PC-9 (cell line): ENCODE measurements around the gene STK24. TPM values are rescaled to one million over a fixed set of nuclear protein-coding genes. Genes with fewer than 3 reads are reported as not detected.

ENCODE experiments used
- BruUV-seq: library from RNA; stranded (reverse); fragments of 400-500 nt; replicated peaks from 2 replicates; lab custom pipeline; 2021; lab: Mats Ljungman, UMichigan
- CTCF ChIA-PET: fragments of 300-600 bp; sonication (Branson Sonifier 250); formaldehyde crosslinking; loops from one replicate; lab custom pipeline; 2022; ENCODE audit warnings: antibody characterized with exemption; lab: Charles Lee
- POLR2A ChIA-PET: fragments of 300-600 bp; sonication (Branson Sonifier 250); formaldehyde crosslinking; loops from one replicate; lab custom pipeline; 2022; ENCODE audit warnings: antibody characterized with exemption; ENCODE audit not compliant: unreplicated experiment; lab: Charles Lee
- DNase-seq, 2 experiments: peaks; one replicate each; pipeline versions ENCODE4 v3.0.0 to v3.0.0-alpha.2; 2015 to 2022; ENCODE audit warnings: mixed read lengths in 1 of 2
- H2AFZ ChIP-seq: fragments of 200-600 bp; sonication (generic); 2 replicates; pipeline ENCODE4 v1.8.1; 2017; ENCODE audit warnings: antibody characterized with exemption
- H3F3A ChIP-seq: fragments of 200-600 bp; sonication (generic); 2 replicates; pipeline ENCODE4 v1.8.1; 2017; ENCODE audit warnings: antibody characterized with exemption, mild to moderate bottlenecking, low read depth; ENCODE audit not compliant: insufficient read depth
- H3K27ac ChIP-seq: fragments of 200-600 bp; sonication (generic); 2 replicates; pipeline ENCODE4 v1.6.1; 2016; ENCODE audit warnings: mixed run types
- H3K27me3 ChIP-seq: fragments of 200-600 bp; sonication (generic); 2 replicates; pipeline ENCODE4 v1.6.1; 2016; ENCODE audit warnings: low read depth, mixed run types; ENCODE audit not compliant: insufficient read depth
- H3K36me3 ChIP-seq: fragments of 200-600 bp; sonication (generic); 2 replicates; pipeline ENCODE4 v1.6.1; 2016; ENCODE audit warnings: low read depth, mixed run types
- H3K4me1 ChIP-seq: fragments of 200-600 bp; sonication (generic); replicated peaks from 2 replicates; pipeline ENCODE4 v1.6.1; 2016; ENCODE audit warnings: mixed run types; ENCODE audit not compliant: insufficient read depth
- H3K4me2 ChIP-seq: fragments of 200-600 bp; sonication (generic); 2 replicates; pipeline ENCODE4 v1.6.1; 2017; ENCODE audit warnings: mixed run types
- H3K4me3 ChIP-seq: fragments of 200-600 bp; sonication (generic); 2 replicates; pipeline ENCODE4 v1.6.1; 2016; ENCODE audit warnings: mixed run types
- H3K79me2 ChIP-seq: fragments of 200-600 bp; sonication (generic); 2 replicates; pipeline ENCODE4 v1.6.1; 2017; ENCODE audit warnings: low read depth, mixed run types
- H3K9me2 ChIP-seq: fragments of 200-600 bp; sonication (generic); 2 replicates; pipeline ENCODE4 v1.8.1; 2017; ENCODE audit warnings: mild to moderate bottlenecking; ENCODE audit not compliant: insufficient read depth
- H3K9me3 ChIP-seq: fragments of 200-600 bp; sonication (generic); 2 replicates; pipeline ENCODE4 v1.8.1; 2016; ENCODE audit warnings: low read depth; ENCODE audit not compliant: insufficient read depth
- H4K20me1 ChIP-seq: fragments of 200-600 bp; sonication (generic); 2 replicates; pipeline ENCODE4 v1.8.1; 2017; ENCODE audit not compliant: insufficient read depth
- EZH2 ChIP-seq: fragments of 200-600 bp; sonication (generic); IDR thresholded peaks from 2 replicates; pipeline ENCODE4 v1.8.0; 2017; ENCODE audit warnings: antibody characterized with exemption, low read depth
- intact Hi-C: fragments of 100-400 bp; cut with micrococcal nuclease; formaldehyde crosslinking; loops from one replicate; pipeline ENCODE4 v1.10.0; 2022; ENCODE audit not compliant: unreplicated experiment
- total RNA-seq: library from RNA; stranded (reverse); gene quantifications from 2 replicates; pipeline ENCODE4 v1.2.3, GENCODE V29; 2021
- TF ChIP-seq, protein P1 (sequence below): fragments of 200-600 bp; sonication (generic); conservative IDR thresholded peaks from 2 replicates; pipeline ENCODE4 v1.6.1; 2017; ENCODE audit warnings: mixed run types, antibody characterized with exemption, mild to moderate bottlenecking, moderate library complexity

Gene STK24
- total RNA-seq, 1 experiment from 2014 or later = 134 TPM

DNA sequence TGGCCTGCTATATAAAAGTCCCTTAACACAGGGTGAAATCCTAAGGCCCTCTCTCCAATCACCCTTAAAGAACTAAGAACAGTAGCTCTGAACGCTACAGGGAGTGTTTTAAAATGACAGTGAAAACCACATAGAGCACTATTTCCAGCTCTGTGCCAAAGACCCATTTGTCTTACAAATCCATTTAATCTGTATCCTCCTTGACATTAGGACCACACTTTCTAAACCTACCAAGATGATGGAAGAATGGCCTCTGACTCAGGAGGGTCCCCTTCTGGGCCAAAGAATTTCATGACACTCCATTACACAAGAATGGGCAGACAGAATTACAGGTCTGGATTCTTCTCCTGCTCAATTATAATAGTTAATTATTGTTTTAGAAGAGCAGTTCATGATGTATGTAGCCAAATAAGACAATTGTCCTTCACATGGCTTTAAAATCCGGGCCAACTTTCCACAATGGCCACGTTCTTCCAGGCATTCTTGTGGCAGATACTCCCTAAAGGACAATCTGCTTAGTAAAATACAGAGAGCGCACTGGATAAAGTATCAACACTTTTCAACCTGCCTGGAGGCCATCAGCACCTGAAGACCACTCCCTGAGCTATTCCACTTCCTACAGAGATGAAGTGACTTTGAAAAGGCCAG lies 61.0 kb downstream of the STK24 start:
- Histone ChIP-seq H3K36me3 (peaks cover 25% of the 10 kb centered on the region), H3F3A (peaks cover 59% of the 10 kb centered on the region), H4K20me1 (peaks cover 19% of the 10 kb centered on the region), H3K4me1 (0 out of 2 replicates have a peak, but pooled peaks cover 1% of the 10 kb centered on the region), H3K79me2 (peaks cover 94% of the 10 kb centered on the region), H3K4me2 (no peak overlapping the region), H3K4me3 (no peak overlapping the region), H3K9me3 (no peaks in the 10 kb centered on the region), H3K27me3 (no peaks in the 10 kb centered on the region), H3K9me2 (no peaks in the 10 kb centered on the region), H2AFZ (no peak overlapping the region), H3K27ac (peak overlapping the region; percentile 12; the same call in 1 of the 2 replicates)
- TF ChIP-seq, protein P1, sequence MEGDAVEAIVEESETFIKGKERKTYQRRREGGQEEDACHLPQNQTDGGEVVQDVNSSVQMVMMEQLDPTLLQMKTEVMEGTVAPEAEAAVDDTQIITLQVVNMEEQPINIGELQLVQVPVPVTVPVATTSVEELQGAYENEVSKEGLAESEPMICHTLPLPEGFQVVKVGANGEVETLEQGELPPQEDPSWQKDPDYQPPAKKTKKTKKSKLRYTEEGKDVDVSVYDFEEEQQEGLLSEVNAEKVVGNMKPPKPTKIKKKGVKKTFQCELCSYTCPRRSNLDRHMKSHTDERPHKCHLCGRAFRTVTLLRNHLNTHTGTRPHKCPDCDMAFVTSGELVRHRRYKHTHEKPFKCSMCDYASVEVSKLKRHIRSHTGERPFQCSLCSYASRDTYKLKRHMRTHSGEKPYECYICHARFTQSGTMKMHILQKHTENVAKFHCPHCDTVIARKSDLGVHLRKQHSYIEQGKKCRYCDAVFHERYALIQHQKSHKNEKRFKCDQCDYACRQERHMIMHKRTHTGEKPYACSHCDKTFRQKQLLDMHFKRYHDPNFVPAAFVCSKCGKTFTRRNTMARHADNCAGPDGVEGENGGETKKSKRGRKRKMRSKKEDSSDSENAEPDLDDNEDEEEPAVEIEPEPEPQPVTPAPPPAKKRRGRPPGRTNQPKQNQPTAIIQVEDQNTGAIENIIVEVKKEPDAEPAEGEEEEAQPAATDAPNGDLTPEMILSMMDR = no peak
- TF ChIP-seq EZH2 = no peak
- no peak for DNase-seq
- CTCF ChIA-PET = no interaction called here
- POLR2A ChIA-PET = no interaction called here
- no TSS peak for BruUV-seq
- intact Hi-C loops = no loop called here

- Histone ChIP-seq H3K79me2 (peaks cover 94% of the 10 kb centered on the region), H3K27me3 (no peaks in the 10 kb centered on the region), H3K4me1 (peaks cover 18% of the 10 kb centered on the region), H2AFZ (no peak overlapping the region), H3K9me2 (no peaks in the 10 kb centered on the region), H3K27ac (peak overlapping the region; percentile 45; the same call in 1 of the 2 replicates), H3K4me2 (no peak overlapping the region), H3F3A (peaks cover 70% of the 10 kb centered on the region), H4K20me1 (0 out of 2 replicates have a peak, but pooled peaks cover 3% of the 10 kb centered on the region), H3K9me3 (no peaks in the 10 kb centered on the region), H3K4me3 (no peak overlapping the region), H3K36me3 (peaks cover 25% of the 10 kb centered on the region; the same call in 1 of the 2 replicates)
- DNase-seq = no peak
- ChIA-PET CTCF (interaction anchor here (0.7 kb wide), 1 partner anchor 32 kb away, joined by 7 read pairs; no protein-coding TSS in a partner anchor), POLR2A (no interaction called here)
- intact Hi-C loops = no loop called here
- BruUV-seq = no TSS peak
- TF ChIP-seq, protein P1 = no peak
- no peak for TF ChIP-seq EZH2
These were observed 62.6 kb downstream of the STK24 start for GRCh38 chr13:98514288-98514687.

GRCh38 chr13:98513837-98514236 lies 63.1 kb downstream of the STK24 start:
- no peak for DNase-seq
- intact Hi-C loops = no loop called here
- H3K27me3 ChIP-seq = no peaks in the 10 kb centered on the region
- H3K4me1 ChIP-seq = peaks cover 23% of the 10 kb centered on the region
- H3K79me2 ChIP-seq = peaks cover 94% of the 10 kb centered on the region
- ChIA-PET POLR2A (no interaction called here), CTCF (no interaction called here)
- no peaks in the 10 kb centered on the region for H4K20me1 ChIP-seq
- TF ChIP-seq, protein P1 = no peak
- no peak for TF ChIP-seq EZH2
- H3K4me2 ChIP-seq = no peak overlapping the region
- no peak overlapping the region for H3K4me3 ChIP-seq
- no peaks in the 10 kb centered on the region for H3K9me3 ChIP-seq
- peaks cover 70% of the 10 kb centered on the region for H3F3A ChIP-seq
- H3K9me2 ChIP-seq = no peaks in the 10 kb centered on the region
- no TSS peak for BruUV-seq
- peaks cover 25% of the 10 kb centered on the region; the same call in 1 of the 2 replicates for H3K36me3 ChIP-seq
- H3K27ac ChIP-seq = peak overlapping the region; percentile 45; the same call in 1 of the 2 replicates
- H2AFZ ChIP-seq = no peak overlapping the region
